ENCODE measurements around the gene FAM53B.

FAM53B gene

GRCh38 chr10:124572751-124573150, 171.4 kb downstream of the FAM53B start:
- DNase-seq = no peak

DNA sequence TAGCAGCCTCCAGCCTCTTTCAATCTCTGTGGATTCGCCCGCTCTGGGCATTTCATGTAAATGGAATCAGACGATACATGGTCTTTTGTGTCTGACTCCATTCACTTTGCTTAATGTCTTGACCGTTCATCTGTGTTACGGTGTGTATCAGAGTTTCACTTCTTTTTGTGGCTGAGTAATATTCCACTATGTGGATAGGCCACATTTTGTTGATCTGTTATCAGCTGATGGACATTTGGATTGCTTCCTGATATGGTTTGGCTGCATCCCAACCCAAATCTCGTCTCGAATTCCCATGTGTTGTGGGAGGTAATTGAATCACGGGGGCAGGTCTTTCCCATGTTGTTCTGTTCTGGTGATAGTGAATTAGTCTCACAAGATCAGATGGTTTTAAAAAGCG, 173.5 kb downstream of the FAM53B start:
- no peak for DNase-seq

GRCh38 chr10:124569623-124570470, 174.3 kb downstream of the FAM53B start:
- DNase-seq = no peak

Data from effector CD8-positive, alpha-beta T cell (primary cell).